MCF 10A (cell line): Measurements from ENCODE around the gene PSTPIP2. TPM values are rescaled to one million over a fixed set of nuclear protein-coding genes. Genes with fewer than 3 reads are reported as not detected.

Source experiments
- BruUV-seq: library from RNA; stranded (reverse); fragments of 400-500 nt; replicated peaks from 2 replicates; lab custom pipeline; 2021; lab: Mats Ljungman, UMichigan
- CTCF ChIA-PET: fragments of 300-600 bp; sonication (Branson Sonifier 250); formaldehyde crosslinking; extraction: SDS; loops from one replicate; lab custom pipeline; 2021; ENCODE audit warnings: antibody characterized with exemption, inconsistent platforms; lab: Yijun Ruan, JAX
- POLR2A ChIA-PET: fragments of 300-600, 350-650 bp; sonication (Branson Sonifier 250); formaldehyde crosslinking; extraction: SDS; loops from one replicate; lab custom pipeline; 2020; ENCODE audit warnings: antibody characterized with exemption, inconsistent platforms; lab: Yijun Ruan, JAX
- DNase-seq: peaks from one replicate; pipeline ENCODE4 v3.0.0-alpha.2; 2018; ENCODE audit not compliant: unreplicated experiment
- H3K27ac Mint-ChIP-seq: one replicate; pipeline ENCODE4 v1.8.0; 2022; ENCODE audit warnings: mild to moderate bottlenecking, low read depth, mixed read lengths; ENCODE audit not compliant: unreplicated experiment
- H3K27me3 Mint-ChIP-seq: one replicate; pipeline ENCODE4 v1.8.0; 2022; ENCODE audit warnings: mixed read lengths; ENCODE audit not compliant: insufficient read depth, unreplicated experiment
- H3K36me3 Mint-ChIP-seq: one replicate; pipeline ENCODE4 v1.8.0; 2022; ENCODE audit warnings: mild to moderate bottlenecking, moderate library complexity, mixed read lengths; ENCODE audit not compliant: insufficient read depth, unreplicated experiment
- H3K4me1 Mint-ChIP-seq: one replicate; pipeline ENCODE4 v1.8.0; 2022; ENCODE audit warnings: mixed read lengths; ENCODE audit not compliant: insufficient read depth, unreplicated experiment
- H3K4me3 Mint-ChIP-seq: one replicate; pipeline ENCODE4 v1.8.0; 2022; ENCODE audit warnings: mild to moderate bottlenecking, moderate library complexity, mixed read lengths; ENCODE audit not compliant: unreplicated experiment
- H3K9me3 Mint-ChIP-seq: one replicate; pipeline ENCODE4 v1.8.0; 2022; ENCODE audit warnings: mixed read lengths; ENCODE audit not compliant: unreplicated experiment
- intact Hi-C: fragments of 100-400 bp; cut with micrococcal nuclease; formaldehyde crosslinking; loops from 2 replicates; pipeline ENCODE4 v1.14.1; 2022
- total RNA-seq: library from RNA; stranded (reverse); gene quantifications from 2 replicates; pipeline ENCODE4 v1.2.3, GENCODE V29; 2022
- TF ChIP-seq, protein P1 (sequence below): fragments of 200-600 bp; IDR thresholded peaks from one replicate; pipeline ENCODE4 v1.8.0; 2022; ENCODE audit warnings: antibody characterized with exemption, mild to moderate bottlenecking; ENCODE audit not compliant: unreplicated experiment

The PSTPIP2 gene
- total RNA-seq, 1 experiment from 2014 or later = 27.9 TPM

DNA sequence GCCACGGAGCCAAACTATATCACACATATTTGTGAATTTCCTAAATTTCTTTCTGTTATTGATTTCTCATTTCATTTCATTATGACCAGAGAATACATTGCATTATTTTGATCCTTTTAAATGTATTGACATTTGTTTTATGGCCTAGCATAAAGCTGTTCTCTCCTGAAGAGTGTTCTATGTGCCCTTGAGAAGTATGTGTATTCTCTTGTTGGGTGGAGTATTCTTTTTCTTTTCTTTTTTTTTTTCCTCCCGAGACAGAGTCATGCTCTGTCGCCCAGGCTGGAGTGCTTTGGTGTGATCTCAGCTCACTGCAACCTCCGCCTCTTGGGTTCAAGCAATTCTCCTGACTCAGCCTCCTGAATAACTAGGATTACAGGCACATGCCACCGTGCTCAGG lies 37.3 kb upstream of the PSTPIP2 start:
- POLR2A ChIA-PET = interaction anchor here (1.1 kb wide), 1 partner anchor 16 kb away, joined by 4 read pairs; no protein-coding TSS in a partner anchor
- CTCF ChIA-PET = no interaction called here
- H3K4me3 Mint-ChIP-seq = no peak overlapping the region
- H3K4me1 Mint-ChIP-seq = no peaks in the 10 kb centered on the region
- TF ChIP-seq, protein P1, sequence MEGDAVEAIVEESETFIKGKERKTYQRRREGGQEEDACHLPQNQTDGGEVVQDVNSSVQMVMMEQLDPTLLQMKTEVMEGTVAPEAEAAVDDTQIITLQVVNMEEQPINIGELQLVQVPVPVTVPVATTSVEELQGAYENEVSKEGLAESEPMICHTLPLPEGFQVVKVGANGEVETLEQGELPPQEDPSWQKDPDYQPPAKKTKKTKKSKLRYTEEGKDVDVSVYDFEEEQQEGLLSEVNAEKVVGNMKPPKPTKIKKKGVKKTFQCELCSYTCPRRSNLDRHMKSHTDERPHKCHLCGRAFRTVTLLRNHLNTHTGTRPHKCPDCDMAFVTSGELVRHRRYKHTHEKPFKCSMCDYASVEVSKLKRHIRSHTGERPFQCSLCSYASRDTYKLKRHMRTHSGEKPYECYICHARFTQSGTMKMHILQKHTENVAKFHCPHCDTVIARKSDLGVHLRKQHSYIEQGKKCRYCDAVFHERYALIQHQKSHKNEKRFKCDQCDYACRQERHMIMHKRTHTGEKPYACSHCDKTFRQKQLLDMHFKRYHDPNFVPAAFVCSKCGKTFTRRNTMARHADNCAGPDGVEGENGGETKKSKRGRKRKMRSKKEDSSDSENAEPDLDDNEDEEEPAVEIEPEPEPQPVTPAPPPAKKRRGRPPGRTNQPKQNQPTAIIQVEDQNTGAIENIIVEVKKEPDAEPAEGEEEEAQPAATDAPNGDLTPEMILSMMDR = no peak
- no TSS peak for BruUV-seq
- no peak for DNase-seq
- no peaks in the 10 kb centered on the region for H3K27me3 Mint-ChIP-seq
- intact Hi-C loops = no loop called here
- no peak overlapping the region for H3K27ac Mint-ChIP-seq
- H3K36me3 Mint-ChIP-seq = peaks cover 39% of the 10 kb centered on the region
- no peaks in the 10 kb centered on the region for H3K9me3 Mint-ChIP-seq

- ChIA-PET CTCF (interaction anchor here (1.1 kb wide), 1 partner anchor 45 kb away, joined by 4 read pairs; no protein-coding TSS in a partner anchor), POLR2A (interaction anchor here (0.6 to 1.8 kb wide), 6 partner anchors 10 to 167 kb away, joined by 3 to 8 read pairs (median 3); no protein-coding TSS in a partner anchor)
- intact Hi-C loops = no loop called here
- Mint-ChIP-seq H3K27ac (peak within 1 kb of the TSS; percentile 36), H3K27me3 (no peaks in the 10 kb centered on the region), H3K4me1 (no peaks in the 10 kb centered on the region), H3K36me3 (peaks cover 13% of the 10 kb centered on the region), H3K9me3 (no peaks in the 10 kb centered on the region), H3K4me3 (peak within 1 kb of the TSS; percentile 86)
- TSS peak; percentile 22 for BruUV-seq
- TF ChIP-seq, protein P1 = no peak
- DNase-seq = peak; percentile 93
Observed at GRCh38 chr18:46104128-46104911, 32.3 kb upstream of the PSTPIP2 start, which contains the start of gene HAUS1. Gene HAUS1, plus strand, starts transcription at chr18:46104385. Its CDS starts 27 bp downstream, at chr18:46104412.

GRCh38 chr18:46099463-46099862 lies 27.4 kb upstream of the PSTPIP2 start:
- Mint-ChIP-seq H3K4me3 (no peak overlapping the region), H3K4me1 (no peaks in the 10 kb centered on the region), H3K27me3 (no peaks in the 10 kb centered on the region), H3K9me3 (no peaks in the 10 kb centered on the region), H3K36me3 (peaks cover 17% of the 10 kb centered on the region), H3K27ac (no peak overlapping the region)
- no TSS peak for BruUV-seq
- ChIA-PET POLR2A (interaction anchor here (0.6 to 3.4 kb wide), 5 partner anchors 14 to 75 kb away, joined by 3 to 40 read pairs (median 3); no protein-coding TSS in a partner anchor), CTCF (interaction anchor here (0.6 kb wide), 1 partner anchor 50 kb away, joined by 3 read pairs; no protein-coding TSS in a partner anchor)
- TF ChIP-seq, protein P1 = no peak
- no peak for DNase-seq
- intact Hi-C loops = no loop called here

- intact Hi-C loops = no loop called here
- TF ChIP-seq, protein P1 = no peak
- ChIA-PET POLR2A (interaction anchor here (0.6 to 3.4 kb wide), 13 partner anchors 9 to 182 kb away, joined by 3 to 40 read pairs (median 3); no protein-coding TSS in a partner anchor), CTCF (interaction anchor here (0.5 to 1.3 kb wide), 3 partner anchors 13 to 51 kb away, joined by 3 to 4 read pairs (median 3); no protein-coding TSS in a partner anchor)
- Mint-ChIP-seq H3K9me3 (no peaks in the 10 kb centered on the region), H3K4me1 (peaks cover 5% of the 10 kb centered on the region), H3K27ac (peak overlapping the region; percentile 93), H3K27me3 (no peaks in the 10 kb centered on the region), H3K4me3 (peak overlapping the region; percentile 91), H3K36me3 (peaks cover 26% of the 10 kb centered on the region)
- no peak for DNase-seq
- TSS peak; percentile 93 for BruUV-seq
Observed at GRCh38 chr18:46098616-46098933, 26.5 kb upstream of the PSTPIP2 start.
